GM12891 (cell line): ENCODE results near the gene ANXA2.

Source experiments
- POLR2A ChIP-seq: IDR thresholded peaks from 2 replicates; pipeline ENCODE4 v1.6.1; 2011; ENCODE audit warnings: low read depth, low read length, control low read depth
- POLR2AphosphoS5 ChIP-seq: IDR thresholded peaks from 2 replicates; pipeline ENCODE4 v1.6.1; 2011; ENCODE audit warnings: low read depth, low read length, control low read depth
- SPI1 ChIP-seq: IDR thresholded peaks from 2 replicates; pipeline ENCODE4 v1.6.1; 2011; ENCODE audit warnings: low read depth, low read length, control low read depth
- TAF1 ChIP-seq: IDR thresholded peaks from 2 replicates; pipeline ENCODE4 v1.6.1; 2011; ENCODE audit warnings: low read depth, low read length, control low read depth

- TF ChIP-seq POLR2A (no peak), POLR2AphosphoS5 (no peak), SPI1 (no peak), TAF1 (no peak)
These were observed 58.5 kb downstream of the ANXA2 start for GRCh38 chr15:60339236-60339635.
